Activated CD4-positive, alpha-beta memory T cell treated with anti-CD3 and anti-CD28 coated beads, Interleukin-2, amount 10 ng/mL, durations not matched to agents 7 days and 5 days (primary cell): Measurements from ENCODE around the gene OSBPL3. TPM values are rescaled to one million over a fixed set of nuclear protein-coding genes. Genes with fewer than 3 reads are reported as not detected.

ENCODE experiments used
- CTCF ChIA-PET: fragments of 350-600 bp; sonication (Branson Sonifier 250); formaldehyde crosslinking; loops from one replicate; lab custom pipeline; 2021; ENCODE audit warnings: antibody characterized with exemption, inconsistent platforms; lab: Charles Lee
- POLR2A ChIA-PET: fragments of 350-600 bp; sonication (Branson Sonifier 250); formaldehyde crosslinking; loops from one replicate; lab custom pipeline; 2021; ENCODE audit warnings: antibody characterized with exemption; lab: Charles Lee
- DNase-seq: peaks from one replicate; pipeline ENCODE4 v3.0.0-alpha.2; 2020
- H3K27ac Mint-ChIP-seq: one replicate; pipeline ENCODE4 v1.8.0; 2021; ENCODE audit warnings: mild to moderate bottlenecking, mixed read lengths
- H3K27me3 Mint-ChIP-seq: one replicate; pipeline ENCODE4 v1.8.0; 2021; ENCODE audit warnings: mixed read lengths
- H3K36me3 Mint-ChIP-seq: one replicate; pipeline ENCODE4 v1.8.0; 2021; ENCODE audit warnings: low read depth, mixed read lengths
- H3K4me1 Mint-ChIP-seq: one replicate; pipeline ENCODE4 v1.8.0; 2021; ENCODE audit warnings: mixed read lengths
- H3K4me3 Mint-ChIP-seq: one replicate; pipeline ENCODE4 v1.8.0; 2021; ENCODE audit warnings: mild to moderate bottlenecking, mixed read lengths
- H3K9me3 Mint-ChIP-seq: one replicate; pipeline ENCODE4 v1.8.0; 2021; ENCODE audit warnings: mixed read lengths
- total RNA-seq, 2 experiments: library from RNA; stranded (reverse); gene quantifications; one replicate each; pipeline ENCODE4 v1.2.3, GENCODE V29; 2021

The OSBPL3 gene
- total RNA-seq, 2 experiments from 2014 or later = 90.3 to 99.9 TPM

DNA sequence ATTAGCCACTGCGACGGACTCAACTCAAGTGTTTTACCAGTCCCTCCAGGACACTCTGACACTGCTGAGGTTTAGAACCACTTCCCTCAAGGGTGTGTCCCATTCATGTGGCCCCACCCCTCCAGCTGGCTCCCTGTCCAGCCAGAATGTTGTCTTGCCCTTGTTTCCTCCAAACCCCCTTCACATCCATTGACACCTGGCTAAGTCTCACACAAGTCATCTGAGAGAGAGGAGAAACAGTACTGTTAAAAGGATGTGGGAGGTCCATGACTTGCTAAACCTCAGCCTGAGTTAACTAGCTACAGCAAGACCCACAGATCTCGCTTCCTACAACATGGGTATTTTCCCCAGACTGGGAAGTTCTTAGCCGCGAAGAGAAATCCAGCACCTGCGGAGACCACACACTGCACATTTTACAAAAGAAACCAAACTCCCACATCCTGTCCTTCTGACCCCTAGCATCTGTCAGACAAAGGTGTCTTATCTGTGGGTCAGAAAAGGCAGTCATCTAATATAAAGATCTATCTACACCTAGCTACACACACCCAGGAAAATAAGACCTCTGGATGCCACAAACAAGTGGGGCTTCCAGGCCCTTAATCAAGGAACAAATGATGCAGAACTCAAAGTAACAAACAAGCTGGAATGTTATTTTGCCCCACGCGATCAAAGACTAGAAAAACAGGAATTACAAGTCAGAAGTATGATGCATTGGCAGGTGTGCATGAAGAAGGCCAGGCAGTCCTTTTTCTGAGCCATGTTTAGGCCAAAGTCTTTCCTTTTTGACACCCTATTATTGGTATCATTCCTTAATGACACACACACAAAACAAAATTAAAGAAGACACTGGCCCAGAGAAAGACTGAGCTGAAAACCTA is 13.9 kb downstream of the OSBPL3 start:
- POLR2A ChIA-PET = interaction anchor here (0.7 to 3.3 kb wide), 8 partner anchors 13 to 88 kb away, joined by 3 to 68 read pairs (median 6); partner anchors contain the start of gene OSBPL3
- DNase-seq = peak; percentile 61
- CTCF ChIA-PET = interaction anchor here (1.0 to 3.5 kb wide), 6 partner anchors 13 to 154 kb away, joined by 3 to 19 read pairs (median 4); partner anchors contain the start of gene OSBPL3
- Mint-ChIP-seq H3K27ac (peak overlapping the region; percentile 74), H3K9me3 (no peaks in the 10 kb centered on the region), H3K4me3 (peak overlapping the region; percentile 2), H3K36me3 (peaks cover 26% of the 10 kb centered on the region), H3K27me3 (no peaks in the 10 kb centered on the region), H3K4me1 (peaks cover 84% of the 10 kb centered on the region)

- H3K4me3 Mint-ChIP-seq = no peak overlapping the region
- H3K9me3 Mint-ChIP-seq = no peaks in the 10 kb centered on the region
- CTCF ChIA-PET = interaction anchor here (1.2 to 3.5 kb wide), 3 partner anchors 15 to 152 kb away, joined by 3 to 19 read pairs (median 4); partner anchors contain the start of gene OSBPL3
- H3K27ac Mint-ChIP-seq = no peak overlapping the region
- H3K4me1 Mint-ChIP-seq = peaks cover 82% of the 10 kb centered on the region
- H3K27me3 Mint-ChIP-seq = no peaks in the 10 kb centered on the region
- DNase-seq = no peak
- H3K36me3 Mint-ChIP-seq = peaks cover 35% of the 10 kb centered on the region
- POLR2A ChIA-PET = interaction anchor here (0.9 to 2.9 kb wide), 3 partner anchors 15 to 137 kb away, joined by 3 to 13 read pairs (median 4); no protein-coding TSS in a partner anchor
Observed at GRCh38 chr7:24964191-24964590, 15.8 kb downstream of the OSBPL3 start.

GRCh38 chr7:24963218-24963617 is 16.8 kb downstream of the OSBPL3 start:
- H3K9me3 Mint-ChIP-seq = no peaks in the 10 kb centered on the region
- ChIA-PET POLR2A (interaction anchor here (0.8 to 1.8 kb wide), 6 partner anchors 10 to 143 kb away, joined by 3 to 6 read pairs (median 4); partner anchors contain the start of gene OSBPL3), CTCF (interaction anchor here (1.2 to 2.0 kb wide), 4 partner anchors 16 to 151 kb away, joined by 3 to 5 read pairs (median 4); partner anchors contain the start of gene OSBPL3)
- no peak overlapping the region for H3K4me3 Mint-ChIP-seq
- H3K27me3 Mint-ChIP-seq = no peaks in the 10 kb centered on the region
- H3K27ac Mint-ChIP-seq = no peak overlapping the region
- H3K4me1 Mint-ChIP-seq = peaks cover 86% of the 10 kb centered on the region
- peak; percentile 46 for DNase-seq
- peaks cover 45% of the 10 kb centered on the region for H3K36me3 Mint-ChIP-seq

- no peaks in the 10 kb centered on the region for H3K27me3 Mint-ChIP-seq
- no peak overlapping the region for H3K4me3 Mint-ChIP-seq
- ChIA-PET CTCF (interaction anchor here (1.3 to 1.8 kb wide), 2 partner anchors 17 to 107 kb away, joined by 4 to 5 read pairs; partner anchors contain the start of gene OSBPL3), POLR2A (interaction anchor here (0.8 to 1.8 kb wide), 6 partner anchors 9 to 142 kb away, joined by 3 to 6 read pairs (median 4); partner anchors contain the start of gene OSBPL3)
- H3K27ac Mint-ChIP-seq = no peak overlapping the region
- DNase-seq = no peak
- no peaks in the 10 kb centered on the region for H3K9me3 Mint-ChIP-seq
- H3K36me3 Mint-ChIP-seq = peaks cover 45% of the 10 kb centered on the region
- H3K4me1 Mint-ChIP-seq = peaks cover 83% of the 10 kb centered on the region
Observed at GRCh38 chr7:24962418-24962962, 17.5 kb downstream of the OSBPL3 start.

- CTCF ChIA-PET = interaction anchor here (0.6 to 1.5 kb wide), 3 partner anchors 19 to 139 kb away, joined by 3 to 6 read pairs (median 4); no protein-coding TSS in a partner anchor
- Mint-ChIP-seq H3K36me3 (peaks cover 51% of the 10 kb centered on the region), H3K27me3 (no peaks in the 10 kb centered on the region)
Observed at GRCh38 chr7:24959735-24960485, 20.1 kb downstream of the OSBPL3 start.

DNA sequence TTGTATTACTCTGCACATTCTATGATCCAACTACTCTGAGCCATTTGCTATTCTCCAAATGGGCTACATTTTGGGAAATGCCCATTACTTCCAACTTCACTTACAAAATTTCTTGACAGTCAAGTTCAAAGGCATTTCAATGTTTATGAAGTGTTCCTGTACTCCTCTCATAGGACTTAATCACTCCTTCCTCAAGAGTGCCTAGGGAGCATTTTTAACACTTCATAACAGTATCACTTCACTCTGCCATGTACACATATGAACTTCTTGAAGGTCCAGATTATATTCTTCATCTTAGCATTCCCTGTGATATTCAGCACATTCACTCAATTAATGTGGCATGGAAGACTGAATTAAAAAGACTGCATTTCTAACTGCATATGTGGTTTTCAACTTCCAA is 21.6 kb downstream of the OSBPL3 start:
- H3K9me3 Mint-ChIP-seq = no peaks in the 10 kb centered on the region
- no peaks in the 10 kb centered on the region for H3K27me3 Mint-ChIP-seq
- DNase-seq = no peak
- no peak overlapping the region for H3K4me3 Mint-ChIP-seq
- ChIA-PET POLR2A (no interaction called here), CTCF (no interaction called here)
- peaks cover 45% of the 10 kb centered on the region for H3K36me3 Mint-ChIP-seq
- no peak overlapping the region for H3K27ac Mint-ChIP-seq
- H3K4me1 Mint-ChIP-seq = peaks cover 59% of the 10 kb centered on the region

More at GRCh38 chr7:24959735-24960485, 20.1 kb downstream of the OSBPL3 start:
- POLR2A ChIA-PET = interaction anchor here (1.4 kb wide), 1 partner anchor 19 kb away, joined by 7 read pairs; no protein-coding TSS in a partner anchor
- Mint-ChIP-seq H3K9me3 (no peaks in the 10 kb centered on the region), H3K4me3 (no peak overlapping the region), H3K27ac (no peak overlapping the region), H3K4me1 (peaks cover 66% of the 10 kb centered on the region)
- DNase-seq = no peak

DNA sequence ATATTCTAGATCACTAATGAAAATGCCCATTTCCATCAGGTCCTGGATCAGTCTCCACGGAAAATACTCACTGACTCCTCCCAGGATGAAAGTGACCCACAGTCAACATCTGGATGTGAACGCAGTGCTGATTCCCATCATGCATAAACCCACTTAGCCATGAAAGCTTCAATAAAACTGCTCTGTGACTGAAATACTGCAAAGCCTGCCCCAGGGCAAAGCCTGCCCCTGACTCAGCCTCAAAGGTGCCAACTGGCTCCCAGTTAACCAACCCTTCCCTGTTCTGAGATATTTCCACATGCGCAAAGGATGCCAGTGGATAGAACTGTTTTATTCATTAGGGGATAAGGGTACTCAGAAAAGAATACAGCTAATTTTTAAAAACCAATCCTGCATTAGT is 24.0 kb downstream of the OSBPL3 start:
- CTCF ChIA-PET = interaction anchor here (0.9 kb wide), 1 partner anchor 12 kb away, joined by 3 read pairs; no protein-coding TSS in a partner anchor
- no peaks in the 10 kb centered on the region for H3K9me3 Mint-ChIP-seq
- DNase-seq = no peak
- H3K4me1 Mint-ChIP-seq = peaks cover 41% of the 10 kb centered on the region
- H3K27ac Mint-ChIP-seq = no peak overlapping the region
- no peak overlapping the region for H3K4me3 Mint-ChIP-seq
- H3K27me3 Mint-ChIP-seq = no peaks in the 10 kb centered on the region
- peaks cover 39% of the 10 kb centered on the region for H3K36me3 Mint-ChIP-seq
- POLR2A ChIA-PET = interaction anchor here (1.3 to 1.6 kb wide), 2 partner anchors 23 to 130 kb away, joined by 4 to 5 read pairs; no protein-coding TSS in a partner anchor

DNA sequence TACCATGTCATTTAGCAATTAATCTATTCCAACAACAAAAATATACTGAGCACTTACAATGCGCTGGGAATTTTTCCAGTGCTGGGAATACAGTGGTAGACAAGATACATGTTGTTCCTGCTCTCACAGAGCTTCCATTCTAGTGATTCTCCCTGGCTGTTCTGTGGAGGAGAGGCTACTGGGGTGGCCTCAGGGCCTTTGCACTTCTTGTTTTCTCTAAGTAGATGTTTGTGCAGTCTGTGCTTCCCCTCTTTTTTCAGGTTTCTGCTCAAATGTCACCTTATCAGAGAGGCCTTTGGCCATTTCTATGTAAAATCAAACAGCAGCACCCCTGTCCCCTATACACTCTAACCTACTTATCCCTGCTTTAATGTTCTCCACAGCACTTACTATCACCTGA is 24.7 kb downstream of the OSBPL3 start:
- Mint-ChIP-seq H3K27ac (no peak overlapping the region), H3K4me3 (no peak overlapping the region), H3K9me3 (no peaks in the 10 kb centered on the region), H3K27me3 (no peaks in the 10 kb centered on the region), H3K4me1 (peaks cover 40% of the 10 kb centered on the region), H3K36me3 (peaks cover 34% of the 10 kb centered on the region)
- ChIA-PET POLR2A (interaction anchor here (1.3 to 1.6 kb wide), 2 partner anchors 23 to 129 kb away, joined by 4 to 5 read pairs; no protein-coding TSS in a partner anchor), CTCF (no interaction called here)
- no peak for DNase-seq

- DNase-seq = no peak
- ChIA-PET POLR2A (interaction anchor here (0.7 to 1.5 kb wide), 4 partner anchors 25 to 45 kb away, joined by 3 to 5 read pairs (median 3); partner anchors contain the start of gene OSBPL3), CTCF (interaction anchor here (0.6 to 1.4 kb wide), 2 partner anchors 12 to 148 kb away, joined by 3 to 9 read pairs; no protein-coding TSS in a partner anchor)
- H3K36me3 Mint-ChIP-seq = peaks cover 24% of the 10 kb centered on the region
- H3K27me3 Mint-ChIP-seq = no peaks in the 10 kb centered on the region
- peaks cover 43% of the 10 kb centered on the region for H3K4me1 Mint-ChIP-seq
- H3K4me3 Mint-ChIP-seq = no peak overlapping the region
- H3K9me3 Mint-ChIP-seq = no peaks in the 10 kb centered on the region
- no peak overlapping the region for H3K27ac Mint-ChIP-seq
Observed at GRCh38 chr7:24952464-24952863, 27.5 kb downstream of the OSBPL3 start.

- no peak overlapping the region for H3K27ac Mint-ChIP-seq
- ChIA-PET POLR2A (interaction anchor here (1.2 kb wide), 2 partner anchors 41 to 44 kb away, joined by 3 to 5 read pairs; no protein-coding TSS in a partner anchor), CTCF (interaction anchor here (1.3 to 1.4 kb wide), 3 partner anchors 11 to 131 kb away, joined by 3 to 9 read pairs (median 3); no protein-coding TSS in a partner anchor)
- H3K9me3 Mint-ChIP-seq = no peaks in the 10 kb centered on the region
- H3K27me3 Mint-ChIP-seq = no peaks in the 10 kb centered on the region
- peaks cover 26% of the 10 kb centered on the region for H3K36me3 Mint-ChIP-seq
- no peak overlapping the region for H3K4me3 Mint-ChIP-seq
- peaks cover 47% of the 10 kb centered on the region for H3K4me1 Mint-ChIP-seq
- DNase-seq = no peak
Observed at GRCh38 chr7:24951441-24951980, 28.5 kb downstream of the OSBPL3 start.

DNA sequence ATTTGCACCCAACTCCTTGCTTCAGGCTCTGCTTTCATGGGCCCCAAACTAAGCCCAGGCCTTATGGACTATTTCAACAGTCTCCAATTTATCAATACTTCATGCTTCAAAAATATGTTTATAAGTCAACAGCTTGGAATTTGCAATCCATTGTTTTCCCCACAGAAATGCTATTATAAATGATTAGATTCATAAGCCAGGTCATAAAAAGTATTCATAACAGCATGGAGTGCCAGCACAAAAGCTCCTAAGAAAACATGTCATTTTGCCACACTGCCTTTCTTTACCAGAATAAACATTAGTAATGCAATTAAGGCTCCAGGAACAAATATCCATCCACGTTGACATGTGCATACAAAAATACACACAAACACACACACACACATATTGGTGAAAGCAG is 30.1 kb downstream of the OSBPL3 start:
- H3K4me3 Mint-ChIP-seq = no peak overlapping the region
- no peaks in the 10 kb centered on the region for H3K27me3 Mint-ChIP-seq
- ChIA-PET POLR2A (interaction anchor here (1.9 kb wide), 1 partner anchor 39 kb away, joined by 6 read pairs; no protein-coding TSS in a partner anchor), CTCF (interaction anchor here (2.0 kb wide), 1 partner anchor 137 kb away, joined by 8 read pairs; no protein-coding TSS in a partner anchor)
- DNase-seq = no peak
- H3K9me3 Mint-ChIP-seq = no peaks in the 10 kb centered on the region
- no peak overlapping the region for H3K27ac Mint-ChIP-seq
- peaks cover 32% of the 10 kb centered on the region for H3K36me3 Mint-ChIP-seq
- H3K4me1 Mint-ChIP-seq = peaks cover 52% of the 10 kb centered on the region
